ENCODE results near the gene SLC44A2.

GRCh38 chr19:10637894-10638293 is 12.5 kb downstream of the SLC44A2 start:
- TF ChIP-seq NFRKB (IDR thresholded peaks at IDR 0.05) (no peak), TARDBP (IDR thresholded peaks at IDR 0.05) (no peak), FOXK2 (IDR thresholded peaks at IDR 0.05) (no peak), SP1 (IDR thresholded peaks at IDR 0.05) (no peak), BHLHE40 (IDR thresholded peaks at IDR 0.05; ENCODE audit: borderline replicate concordance) (no peak), ARNT (IDR thresholded peaks at IDR 0.05) (no peak), FOXM1 (IDR thresholded peaks at IDR 0.05; ENCODE audit: borderline replicate concordance) (no peak)
